ENCODE measurements around the gene VASH1. TPM values are rescaled to one million over a fixed set of nuclear protein-coding genes. Genes with fewer than 3 reads are reported as not detected.

VASH1 gene
- total and polyA plus RNA-seq, 2 of the 13 experiments (the other 11 are each of a cell fraction or from before 2014, with no cell fraction given): 0.11 to 0.24 TPM

DNA sequence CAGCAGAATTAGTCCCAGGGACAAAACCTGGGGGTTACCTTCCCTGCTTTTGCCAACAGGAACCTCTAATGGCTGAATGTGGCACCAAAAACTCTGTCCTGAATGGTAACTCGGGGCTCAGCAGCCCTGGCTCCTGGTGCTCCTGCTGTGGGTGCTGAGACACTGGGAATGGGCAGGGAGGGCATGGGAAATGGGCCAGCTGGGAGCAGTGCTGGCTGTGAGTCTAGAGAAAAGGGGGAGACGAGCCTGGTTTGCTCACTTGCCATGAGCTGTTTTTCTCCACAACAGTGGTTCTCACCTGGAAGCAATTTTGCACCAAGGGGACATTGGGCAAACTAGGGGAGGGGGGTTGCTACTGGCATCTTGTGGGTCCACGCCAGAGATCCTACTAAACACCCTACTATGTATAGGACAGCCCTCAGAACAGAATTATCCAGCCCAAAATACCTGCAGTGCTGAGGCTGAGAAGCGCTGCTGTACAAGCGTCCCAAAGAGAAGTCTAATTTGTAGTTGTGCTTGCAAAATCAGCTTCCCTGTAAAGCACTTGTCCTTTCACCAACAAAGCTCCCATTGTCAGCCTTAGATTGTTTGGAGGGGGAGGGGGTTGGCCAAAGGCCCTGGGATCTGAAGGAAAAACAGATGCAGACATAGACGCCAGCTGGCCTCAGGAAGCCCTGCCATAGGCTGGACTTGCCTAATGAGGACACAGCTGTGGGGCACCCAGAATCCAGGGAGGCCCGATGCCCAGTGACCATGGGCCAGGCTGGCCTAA is 68.6 kb downstream of the VASH1 start (continued):
- TF ChIP-seq ZNF850 (CRISPR knock-in tag; conservative IDR thresholded peaks at IDR 0.05) (no peak), GTF3A (CRISPR knock-in tag; conservative IDR thresholded peaks at IDR 0.05) (no peak), NR2C2 (CRISPR knock-in tag; IDR thresholded peaks at IDR 0.05; ENCODE audit: borderline replicate concordance) (peak; percentile 27; the same call in 1 of the 2 replicates), ZNF33B (CRISPR knock-in tag; IDR thresholded peaks at IDR 0.05) (no peak), ZBTB42 (CRISPR knock-in tag; IDR thresholded peaks at IDR 0.05) (no peak), NFKB2 (CRISPR knock-in tag; IDR thresholded peaks at IDR 0.05; ENCODE audit: borderline replicate concordance) (no peak), FOXA1 (IDR thresholded peaks at IDR 0.05) (no peak), FOXA1 (CRISPR knock-in tag; IDR thresholded peaks at IDR 0.05) (peak; percentile 30; the same call in 1 of the 2 replicates), ZNF792 (CRISPR knock-in tag; IDR thresholded peaks at IDR 0.05) (no peak), ZNF234 (CRISPR knock-in tag; conservative IDR thresholded peaks at IDR 0.05) (no peak), RNF2 (conservative IDR thresholded peaks at IDR 0.05; ENCODE audit: low read depth) (no peak), ZSCAN12 (CRISPR knock-in tag; IDR thresholded peaks at IDR 0.05) (no peak), MXI1 (IDR thresholded peaks at IDR 0.05; ENCODE audit: borderline replicate concordance, low read depth, low read length) (no peak), ZNF138 (CRISPR knock-in tag; IDR thresholded peaks at IDR 0.05; ENCODE audit: low read depth) (no peak), AGO1 (IDR thresholded peaks at IDR 0.05; ENCODE audit: low read depth, low read length, poor library complexity, severe bottlenecking) (no peak), ZFAT (CRISPR knock-in tag; conservative IDR thresholded peaks at IDR 0.05) (no peak), ZNF724P (CRISPR knock-in tag; IDR thresholded peaks at IDR 0.05; ENCODE audit: borderline replicate concordance) (no peak)
- TF ChIP-seq, protein P1, sequence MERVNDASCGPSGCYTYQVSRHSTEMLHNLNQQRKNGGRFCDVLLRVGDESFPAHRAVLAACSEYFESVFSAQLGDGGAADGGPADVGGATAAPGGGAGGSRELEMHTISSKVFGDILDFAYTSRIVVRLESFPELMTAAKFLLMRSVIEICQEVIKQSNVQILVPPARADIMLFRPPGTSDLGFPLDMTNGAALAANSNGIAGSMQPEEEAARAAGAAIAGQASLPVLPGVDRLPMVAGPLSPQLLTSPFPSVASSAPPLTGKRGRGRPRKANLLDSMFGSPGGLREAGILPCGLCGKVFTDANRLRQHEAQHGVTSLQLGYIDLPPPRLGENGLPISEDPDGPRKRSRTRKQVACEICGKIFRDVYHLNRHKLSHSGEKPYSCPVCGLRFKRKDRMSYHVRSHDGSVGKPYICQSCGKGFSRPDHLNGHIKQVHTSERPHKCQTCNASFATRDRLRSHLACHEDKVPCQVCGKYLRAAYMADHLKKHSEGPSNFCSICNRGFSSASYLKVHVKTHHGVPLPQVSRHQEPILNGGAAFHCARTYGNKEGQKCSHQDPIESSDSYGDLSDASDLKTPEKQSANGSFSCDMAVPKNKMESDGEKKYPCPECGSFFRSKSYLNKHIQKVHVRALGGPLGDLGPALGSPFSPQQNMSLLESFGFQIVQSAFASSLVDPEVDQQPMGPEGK (CRISPR knock-in tag; IDR thresholded peaks at IDR 0.05): peak; percentile 53
- TF ChIP-seq, protein P2, sequence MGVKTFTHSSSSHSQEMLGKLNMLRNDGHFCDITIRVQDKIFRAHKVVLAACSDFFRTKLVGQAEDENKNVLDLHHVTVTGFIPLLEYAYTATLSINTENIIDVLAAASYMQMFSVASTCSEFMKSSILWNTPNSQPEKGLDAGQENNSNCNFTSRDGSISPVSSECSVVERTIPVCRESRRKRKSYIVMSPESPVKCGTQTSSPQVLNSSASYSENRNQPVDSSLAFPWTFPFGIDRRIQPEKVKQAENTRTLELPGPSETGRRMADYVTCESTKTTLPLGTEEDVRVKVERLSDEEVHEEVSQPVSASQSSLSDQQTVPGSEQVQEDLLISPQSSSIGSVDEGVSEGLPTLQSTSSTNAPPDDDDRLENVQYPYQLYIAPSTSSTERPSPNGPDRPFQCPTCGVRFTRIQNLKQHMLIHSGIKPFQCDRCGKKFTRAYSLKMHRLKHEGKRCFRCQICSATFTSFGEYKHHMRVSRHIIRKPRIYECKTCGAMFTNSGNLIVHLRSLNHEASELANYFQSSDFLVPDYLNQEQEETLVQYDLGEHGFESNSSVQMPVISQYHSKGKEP (CRISPR knock-in tag; IDR thresholded peaks at IDR 0.05): no peak
- TF ChIP-seq, protein P3, sequence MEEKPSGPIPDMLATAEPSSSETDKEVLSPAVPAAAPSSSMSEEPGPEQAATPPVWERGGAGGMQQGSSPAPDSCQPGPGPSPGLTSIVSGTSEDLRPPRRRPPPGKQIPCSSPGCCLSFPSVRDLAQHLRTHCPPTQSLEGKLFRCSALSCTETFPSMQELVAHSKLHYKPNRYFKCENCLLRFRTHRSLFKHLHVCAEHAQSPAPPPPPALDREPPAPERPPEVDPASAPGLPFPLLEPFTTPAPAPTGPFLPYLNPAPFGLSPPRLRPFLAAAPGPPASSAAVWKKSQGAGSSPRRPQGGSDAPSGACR (CRISPR knock-in tag; IDR thresholded peaks at IDR 0.05): no peak
- TF ChIP-seq, protein P4, sequence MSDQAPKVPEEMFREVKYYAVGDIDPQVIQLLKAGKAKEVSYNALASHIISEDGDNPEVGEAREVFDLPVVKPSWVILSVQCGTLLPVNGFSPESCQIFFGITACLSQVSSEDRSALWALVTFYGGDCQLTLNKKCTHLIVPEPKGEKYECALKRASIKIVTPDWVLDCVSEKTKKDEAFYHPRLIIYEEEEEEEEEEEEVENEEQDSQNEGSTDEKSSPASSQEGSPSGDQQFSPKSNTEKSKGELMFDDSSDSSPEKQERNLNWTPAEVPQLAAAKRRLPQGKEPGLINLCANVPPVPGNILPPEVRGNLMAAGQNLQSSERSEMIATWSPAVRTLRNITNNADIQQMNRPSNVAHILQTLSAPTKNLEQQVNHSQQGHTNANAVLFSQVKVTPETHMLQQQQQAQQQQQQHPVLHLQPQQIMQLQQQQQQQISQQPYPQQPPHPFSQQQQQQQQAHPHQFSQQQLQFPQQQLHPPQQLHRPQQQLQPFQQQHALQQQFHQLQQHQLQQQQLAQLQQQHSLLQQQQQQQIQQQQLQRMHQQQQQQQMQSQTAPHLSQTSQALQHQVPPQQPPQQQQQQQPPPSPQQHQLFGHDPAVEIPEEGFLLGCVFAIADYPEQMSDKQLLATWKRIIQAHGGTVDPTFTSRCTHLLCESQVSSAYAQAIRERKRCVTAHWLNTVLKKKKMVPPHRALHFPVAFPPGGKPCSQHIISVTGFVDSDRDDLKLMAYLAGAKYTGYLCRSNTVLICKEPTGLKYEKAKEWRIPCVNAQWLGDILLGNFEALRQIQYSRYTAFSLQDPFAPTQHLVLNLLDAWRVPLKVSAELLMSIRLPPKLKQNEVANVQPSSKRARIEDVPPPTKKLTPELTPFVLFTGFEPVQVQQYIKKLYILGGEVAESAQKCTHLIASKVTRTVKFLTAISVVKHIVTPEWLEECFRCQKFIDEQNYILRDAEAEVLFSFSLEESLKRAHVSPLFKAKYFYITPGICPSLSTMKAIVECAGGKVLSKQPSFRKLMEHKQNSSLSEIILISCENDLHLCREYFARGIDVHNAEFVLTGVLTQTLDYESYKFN (CRISPR knock-in tag; conservative IDR thresholded peaks at IDR 0.05): peak; percentile 71
